Ascending aorta (tissue), 2 donors: ENCODE measurements around the gene KCNQ1OT1. TPM values are rescaled to one million over a fixed set of nuclear protein-coding genes. Genes with fewer than 3 reads are reported as not detected.

ENCODE experiments used
- DNase-seq, 2 donors: peaks; one replicate each; pipeline ENCODE4 v3.0.0-alpha.2; 2019; ENCODE audit warnings: low spot score in 2 of 2
- H3K27ac ChIP-seq, 2 donors: fragments of 200-600 bp; sonication (generic); one replicate each; pipeline ENCODE4 v1.5.1; 2016 to 2017; ENCODE audit warnings: mild to moderate bottlenecking in 1 of 2
- H3K27me3 ChIP-seq: fragments of 200-600 bp; sonication (generic); one replicate; pipeline ENCODE4 v1.5.1; 2017
- H3K36me3 ChIP-seq, 2 donors: fragments of 200-600 bp; sonication (generic); one replicate each; pipeline ENCODE4 v1.5.1; 2016
- H3K4me1 ChIP-seq, 2 donors: fragments of 200-600 bp; sonication (generic); one replicate each; pipeline ENCODE4 v1.5.1; 2016 to 2017; ENCODE audit warnings: mild to moderate bottlenecking in 1 of 2
- H3K4me3 ChIP-seq, 2 donors: fragments of 200-600 bp; sonication (generic); one replicate each; pipeline ENCODE4 v1.5.1; 2016 to 2017; ENCODE audit warnings: mild to moderate bottlenecking in 1 of 2
- H3K9me3 ChIP-seq, 2 donors: fragments of 200-600 bp; sonication (generic); one replicate each; pipeline ENCODE4 v1.5.1; 2016
- CTCF ChIP-seq, 3 experiments: fragments of 200-600 bp in 2 of 3; fragments of 450-650 bp in 1 of 3; sonication (generic) in 2 of 3; IDR thresholded peaks; one replicate each; pipeline ENCODE4 v1.5.1; 2016 to 2019; ENCODE audit warnings: antibody characterized with exemption in 3 of 3, mild to moderate bottlenecking in 1 of 3, moderate library complexity in 1 of 3
- intact Hi-C: fragments of 100-400 bp; cut with DNase I; formaldehyde crosslinking; loops from one replicate; pipeline ENCODE4 v1.15.1; 2023
- total RNA-seq: library from RNA; depleted of rRNA; stranded (reverse); fragments of >200 nt; gene quantifications from one replicate; pipeline ENCODE4 v1.1.0, GENCODE V29; 2016

Gene KCNQ1OT1
- total RNA-seq: 1.5 TPM

- intact Hi-C loops: loop anchor here (1.0 to 2.0 kb wide), 3 partner anchors 79 to 186 kb away; partner anchors contain the start of gene CDKN1C
- TF ChIP-seq CTCF (IDR thresholded peaks at IDR 0.05): no peak
- no peaks in the 10 kb centered on the region for H3K36me3 ChIP-seq
- no peaks in the 10 kb centered on the region for H3K27me3 ChIP-seq
- H3K4me1 ChIP-seq: peaks cover 0 to 4% of the 10 kb centered on the region in 2 donors
- H3K4me3 ChIP-seq: peak within 1 kb of the TSS; percentile 64 to 80
- H3K9me3 ChIP-seq: no peaks in the 10 kb centered on the region
- H3K27ac ChIP-seq: peak within 1 kb of the TSS; percentile 89 to 96
- peak; percentile 73 to 94 for DNase-seq
Observed at GRCh38 chr11:2699531-2700414, at the start of gene KCNQ1OT1. TSS of gene KCNQ1OT1 (minus strand) at chr11:2699994.

GRCh38 chr11:2748814-2749554, 49.2 kb upstream of the KCNQ1OT1 start:
- Histone ChIP-seq H3K9me3 (no peaks in the 10 kb centered on the region), H3K27ac (no peak overlapping the region), H3K36me3 (no peaks in the 10 kb centered on the region), H3K4me1 (no peaks in the 10 kb centered on the region), H3K27me3 (no peaks in the 10 kb centered on the region), H3K4me3 (no peak overlapping the region)
- intact Hi-C loops: no loop called here
- no peak for TF ChIP-seq CTCF (IDR thresholded peaks at IDR 0.05)
- DNase-seq: peak in 1 of 2 donors; percentile 2

- intact Hi-C loops: no loop called here
- Histone ChIP-seq H3K36me3 (no peaks in the 10 kb centered on the region), H3K27ac (no peak overlapping the region), H3K9me3 (no peaks in the 10 kb centered on the region), H3K27me3 (no peaks in the 10 kb centered on the region), H3K4me1 (no peaks in the 10 kb centered on the region), H3K4me3 (no peak overlapping the region)
- peak in 1 of 2 donors; percentile 4 for DNase-seq
- no peak for TF ChIP-seq CTCF (IDR thresholded peaks at IDR 0.05)
Observed at GRCh38 chr11:2748061-2748813, 48.4 kb upstream of the KCNQ1OT1 start.

- H3K27me3 ChIP-seq: no peaks in the 10 kb centered on the region
- intact Hi-C loops: no loop called here
- no peak for DNase-seq
- no peak for TF ChIP-seq CTCF (IDR thresholded peaks at IDR 0.05)
- H3K27ac ChIP-seq: no peak overlapping the region
- no peak overlapping the region for H3K4me3 ChIP-seq
- H3K36me3 ChIP-seq: no peaks in the 10 kb centered on the region
- H3K4me1 ChIP-seq: no peaks in the 10 kb centered on the region
- H3K9me3 ChIP-seq: no peaks in the 10 kb centered on the region
Observed at GRCh38 chr11:2747248-2748027, 47.6 kb upstream of the KCNQ1OT1 start.
